DMS53 treated with DMSO at 0.1 percent for 48 hours (cell line): ENCODE results near the gene CDX2.

Experiments used
- DNase-seq: peaks from one replicate; lab custom pipeline; 2025; ENCODE audit not compliant: unreplicated experiment; lab: John Stamatoyannopoulos, UW

The CDX2 gene

GRCh38 chr13:27918918-27919658 is 50.0 kb downstream of the CDX2 start:
- DNase-seq, result no peak

- DNase-seq, result no peak
These were observed 50.8 kb downstream of the CDX2 start for GRCh38 chr13:27918041-27918917.

GRCh38 chr13:27917121-27917947 is 51.8 kb downstream of the CDX2 start:
- no peak for DNase-seq

GRCh38 chr13:27915301-27916207 is 53.6 kb downstream of the CDX2 start:
- no peak for DNase-seq

GRCh38 chr13:27913160-27913559 is 56.0 kb downstream of the CDX2 start:
- DNase-seq, result no peak

GRCh38 chr13:27911521-27911920 is 57.6 kb downstream of the CDX2 start:
- DNase-seq, result no peak
